Right lobe of liver (tissue), 4 donors: Measurements from ENCODE around the gene UGT1A10.

Experiments
- CTCF ChIP-seq, 4 donors: fragments of 200-600 bp in 3 of 4; fragments of 450-650 bp in 1 of 4; IDR thresholded peaks; one replicate each; pipeline versions ENCODE4 v1.5.1 to v1.8.0; 2016 to 2022; ENCODE audit warnings: antibody characterized with exemption in 4 of 4, mild to moderate bottlenecking in 2 of 4
- POLR2A ChIP-seq: fragments of 450-650 bp; IDR thresholded peaks from one replicate; pipeline ENCODE4 v1.6.1; 2017; ENCODE audit warnings: antibody characterized with exemption, mild to moderate bottlenecking
- donor health status: DM: no; HTN: no; CAD: no.
- donor health status: DM: no; HTN: no; CAD: no.
- donor health status: DM: no; HTN: yes; CAD: no.

GRCh38 chr2:233663911-233664310 is 27.7 kb downstream of the UGT1A10 start:
- TF ChIP-seq POLR2A (no peak), CTCF (IDR thresholded peaks at IDR 0.05) (no peak)
